Heart left ventricle (tissue), 16 donors: ENCODE results near the gene LETM1. TPM values are rescaled to one million over a fixed set of nuclear protein-coding genes. Genes with fewer than 3 reads are reported as not detected.

ENCODE experiments used
- ATAC-seq, 4 donors: fragments of 200-7000 bp; cut with Tn5 transposase; one replicate each; pipeline ENCODE4 v1.9.1; 2020 to 2022; ENCODE audit warnings: moderate library complexity in 4 of 4, mild to moderate bottlenecking in 3 of 4, moderate number of reproducible peaks in 1 of 4
- DNase-seq, 5 donors: peaks; one replicate each; pipeline ENCODE4 v3.0.0-alpha.2; 2020
- H3K27ac ChIP-seq, 12 donors: fragments of 200-600 bp; sonication (generic) in 4 of 12; one replicate each; pipeline versions ENCODE4 v1.5.0 to v1.8.0; 2016 to 2022; ENCODE audit warnings: mild to moderate bottlenecking in 2 of 12
- H3K27me3 ChIP-seq, 9 donors: fragments of 200-600 bp; sonication (generic) in 2 of 9; one replicate each; pipeline versions ENCODE4 v1.5.1 to v1.8.0; 2016 to 2022; ENCODE audit warnings: mild to moderate bottlenecking in 3 of 9
- H3K36me3 ChIP-seq, 9 donors: fragments of 200-600 bp; sonication (generic) in 2 of 9; one replicate each; pipeline versions ENCODE4 v1.5.0 to v1.8.0; 2018 to 2022; ENCODE audit warnings: mild to moderate bottlenecking in 2 of 9
- H3K4me1 ChIP-seq, 12 donors: fragments of 200-600 bp; sonication (generic) in 4 of 12; one replicate each; pipeline versions ENCODE4 v1.5.0 to v1.8.0; 2016 to 2022; ENCODE audit warnings: mild to moderate bottlenecking in 3 of 12
- H3K4me3 ChIP-seq, 12 donors: fragments of 200-600 bp; sonication (generic) in 4 of 12; one replicate each; pipeline versions ENCODE4 v1.5.0 to v1.8.0; 2017 to 2022; ENCODE audit warnings: mild to moderate bottlenecking in 9 of 12, moderate library complexity in 4 of 12
- H3K9me3 ChIP-seq, 12 donors: fragments of 200-600 bp; sonication (generic) in 4 of 12; one replicate each; pipeline versions ENCODE4 v1.5.0 to v1.8.0; 2016 to 2022; ENCODE audit warnings: mild to moderate bottlenecking in 1 of 12
- CTCF ChIP-seq, 12 donors: fragments of 200-600 bp; sonication (generic) in 4 of 12; IDR thresholded peaks; one replicate each; pipeline versions ENCODE4 v1.5.0 to v1.8.0; 2018 to 2022; ENCODE audit warnings: antibody characterized with exemption in 12 of 12, mild to moderate bottlenecking in 5 of 12
- POLR2A ChIP-seq, 2 donors: fragments of 450-650 bp; IDR thresholded peaks; one replicate each; pipeline ENCODE4 v1.6.1; 2017; ENCODE audit warnings: antibody characterized with exemption in 2 of 2, mild to moderate bottlenecking in 2 of 2, moderate library complexity in 2 of 2
- WGBS, 4 donors: extraction: QIAGEN DNeasy Blood & Tissue Kit in 2 of 4; methylation state at CpG; one replicate each; pipeline versions ENCODE4 v1.1.5 to v1.1.7; 2013 to 2018; 5-methylcytosine and 5-hydroxymethylcytosine counted together
- intact Hi-C, 10 donors: fragments of 100-400 bp; cut with DNase I; formaldehyde crosslinking; loops; one replicate each; pipeline versions ENCODE4 v1.11.1 to v1.14.2; 2022
- polyA plus RNA-seq, 2 donors: library from polyadenylated mRNA; stranded (reverse); fragments of 200-250 nt; gene quantifications; one replicate each; pipeline ENCODE4 v1.2.3, GENCODE V29; 2013
- total RNA-seq, 9 donors: library from RNA; depleted of rRNA in 2 of 9; stranded (reverse); fragments of >200 nt in 2 of 9; fragmentation: NEBNext Ultra II Directional in 3 of 9; extraction: Animal tissue kit (Norgen Biotek cat#: 25700) in 3 of 9; gene quantifications; one replicate each; pipeline versions ENCODE4 v1.1.0 to v1.2.4, GENCODE V29; 2016 to 2023
- donor health status: ischemic (EF 13 %, LVEDD 7.1; RV severe dilation, severe dysfunction).
- donor health status: healthy with polysubstance abuse.
- donor health status: DM: no; HTN: yes; CAD: no.
- donor health status: DM: no; HTN: no; CAD: no.
- donor health status: ischemic (EF 25% LVEDD 6.9; RV normal size, moderate dysfunction).
- donor health status: ischemic (EF 25% LVEDD 5.7; RV mildly dilated, moderate dysfunction).
- donor health status: healthy.
- donor health status: DM: yes; HTN: yes; CAD: no.
- donor health status: ischemic (EF 35%, LVEDD 5.7; RV mildly dilated, moderate dysfunction).
- donor health status: nonischemic (EF 11% LVEDD 7.7; RV severe dilation, severe dysfunction).
- donor health status: DM: yes; HTN: yes; CAD: no.
- donor health status: PGD.
- donor health status: ischemic (EF 29% LVEDD 5.4; RV normal size, mild dysfunction).
- donor health status: nonischemic (EF 23%, LVEDD 6.1; RV moderate dilation, normal function).

The LETM1 gene
- total and polyA plus RNA-seq, 11 donors = 22.1 to 54.7 (median 43.4) TPM

GRCh38 chr4:1830642-1831228 lies 25.2 kb downstream of the LETM1 start:
- ATAC-seq (no peak), DNase-seq (no peak)
- 81 to 92% (median 88%) methylated on average over 7 to 8 of the region's 8 CpGs for WGBS, 4 donors
- no peaks in the 10 kb centered on the region for H3K9me3 ChIP-seq
- no peak for TF ChIP-seq POLR2A (IDR thresholded peaks at IDR 0.05)
- no peak for TF ChIP-seq CTCF (IDR thresholded peaks at IDR 0.05)
- H3K4me3 ChIP-seq = no peak overlapping the region
- peaks cover 0 to 75% (median 66%) of the 10 kb centered on the region in 9 donors for H3K36me3 ChIP-seq
- H3K27ac ChIP-seq = no peak overlapping the region
- H3K27me3 ChIP-seq = no peaks in the 10 kb centered on the region
- intact Hi-C loops = no loop called here
- no peaks in the 10 kb centered on the region for H3K4me1 ChIP-seq

DNA sequence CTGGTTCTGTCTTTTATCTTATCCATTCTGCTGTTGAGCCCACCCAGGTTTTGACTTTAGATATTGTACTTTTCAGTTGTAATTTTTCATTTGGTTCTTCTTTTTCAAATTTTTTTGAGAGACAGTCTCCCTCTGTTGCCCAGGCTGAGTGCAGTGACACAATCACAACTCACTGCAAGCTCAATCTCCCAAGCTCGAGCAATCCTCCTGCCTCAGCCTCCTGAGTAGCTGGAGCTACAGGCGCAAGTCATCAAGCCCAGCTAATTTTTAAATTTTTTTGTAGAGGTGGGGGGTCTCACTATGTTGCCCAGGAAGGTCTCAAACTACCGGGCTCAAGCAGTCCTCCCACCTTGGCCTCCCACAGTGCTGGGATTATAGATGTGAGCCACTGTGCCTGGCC lies 25.7 kb downstream of the LETM1 start:
- no peak overlapping the region for H3K4me3 ChIP-seq
- no peak for DNase-seq
- intact Hi-C loops = no loop called here
- no peaks in the 10 kb centered on the region for H3K4me1 ChIP-seq
- no peak overlapping the region for H3K27ac ChIP-seq
- no peaks in the 10 kb centered on the region for H3K9me3 ChIP-seq
- no peak for ATAC-seq
- TF ChIP-seq CTCF (IDR thresholded peaks at IDR 0.05) = no peak
- 88 to 98% (median 96%) methylated on average over 3 of the region's 3 CpGs for WGBS, 4 donors
- H3K27me3 ChIP-seq = no peaks in the 10 kb centered on the region
- H3K36me3 ChIP-seq = peaks cover 0 to 75% (median 65%) of the 10 kb centered on the region in 9 donors

DNA sequence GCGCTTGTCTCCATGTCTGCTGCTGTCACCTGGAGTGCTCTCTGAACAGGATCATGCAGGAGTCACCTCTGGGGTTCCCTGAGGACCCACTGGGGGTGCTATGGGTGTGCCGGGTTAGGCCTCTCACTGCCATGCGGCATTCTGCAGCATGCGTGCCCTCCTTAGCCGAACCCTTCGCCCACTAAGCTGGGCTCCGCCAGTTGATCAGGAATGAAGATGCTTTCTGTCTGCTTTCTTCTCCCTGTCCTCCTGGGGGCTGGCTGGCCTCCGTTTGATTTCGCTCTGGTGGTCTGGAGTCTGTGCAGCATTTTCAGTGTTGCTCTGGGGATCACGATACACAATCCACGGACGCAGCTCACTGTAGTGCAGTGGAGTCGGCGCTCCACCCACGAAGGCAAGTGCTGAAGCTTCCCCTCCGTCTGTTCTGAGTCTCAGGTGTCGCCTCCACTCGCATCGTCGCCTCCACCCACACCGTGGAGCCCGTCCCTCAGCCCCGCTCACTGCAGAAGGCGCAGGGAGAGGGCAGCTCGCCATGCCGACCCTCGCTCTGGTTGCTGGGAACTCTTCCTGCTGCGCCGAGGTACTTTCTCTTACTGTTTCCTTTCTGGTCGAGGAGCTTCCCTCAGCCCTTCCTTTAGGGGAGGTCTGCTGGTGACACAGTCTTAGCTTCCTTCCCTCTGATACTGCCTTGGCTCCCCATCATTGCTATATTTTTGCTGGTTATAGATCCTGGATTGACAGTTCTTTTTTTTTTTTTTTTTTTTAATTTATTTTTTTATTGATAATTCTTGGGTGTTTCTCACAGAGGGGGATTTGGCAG lies 29.2 kb downstream of the LETM1 start:
- H3K27ac ChIP-seq = no peak overlapping the region
- ATAC-seq = no peak
- H3K27me3 ChIP-seq = no peaks in the 10 kb centered on the region
- no peaks in the 10 kb centered on the region for H3K9me3 ChIP-seq
- peaks cover 0 to 75% (median 65%) of the 10 kb centered on the region in 9 donors for H3K36me3 ChIP-seq
- DNase-seq = peak in 1 of 5 donors; percentile 11
- H3K4me1 ChIP-seq = no peaks in the 10 kb centered on the region
- TF ChIP-seq POLR2A (IDR thresholded peaks at IDR 0.05) (no peak), CTCF (IDR thresholded peaks at IDR 0.05) (no peak)
- no peak overlapping the region for H3K4me3 ChIP-seq
- WGBS, 4 donors = 90 to 94% (median 92%) methylated on average over 27 to 30 of the region's 30 CpGs
- intact Hi-C loops = no loop called here

- TF ChIP-seq POLR2A (IDR thresholded peaks at IDR 0.05) (no peak), CTCF (IDR thresholded peaks at IDR 0.05) (no peak)
- Histone ChIP-seq H3K27me3 (no peaks in the 10 kb centered on the region), H3K36me3 (peaks cover 0 to 74% (median 63%) of the 10 kb centered on the region in 9 donors), H3K9me3 (no peaks in the 10 kb centered on the region), H3K4me1 (no peaks in the 10 kb centered on the region), H3K27ac (no peak overlapping the region), H3K4me3 (no peak overlapping the region)
- WGBS, 4 donors = 77 to 81% (median 80%) methylated on average over 17 to 19 of the region's 19 CpGs
- DNase-seq (peak in 1 of 5 donors; percentile 24), ATAC-seq (no peak)
- intact Hi-C loops = no loop called here
Observed at GRCh38 chr4:1825326-1825725, 30.6 kb downstream of the LETM1 start.
